Transverse colon (tissue), 4 donors: ENCODE measurements around the gene PAGE2B. TPM values are rescaled to one million over a fixed set of nuclear protein-coding genes. Genes with fewer than 3 reads are reported as not detected.

Experiments used
- DNase-seq: peaks from one replicate; pipeline ENCODE4 v3.0.0-alpha.2; 2019
- H3K27ac ChIP-seq, 4 donors: fragments of 200-600 bp; sonication (generic); 2 replicates each; pipeline ENCODE4 v1.5.1; 2016 to 2018; ENCODE audit warnings: inconsistent platforms in 4 of 4
- H3K27me3 ChIP-seq: fragments of 200-600 bp; sonication (generic); 2 replicates; pipeline ENCODE4 v1.5.1; 2017; ENCODE audit warnings: inconsistent platforms
- H3K36me3 ChIP-seq, 4 donors: fragments of 200-600 bp; sonication (generic); 2 replicates each; pipeline ENCODE4 v1.5.1; 2017 to 2019; ENCODE audit warnings: inconsistent platforms in 4 of 4
- H3K4me1 ChIP-seq, 4 donors: fragments of 200-600 bp; sonication (generic); 2 replicates each; pipeline ENCODE4 v1.5.1; 2017 to 2020; ENCODE audit warnings: inconsistent platforms in 4 of 4
- H3K4me3 ChIP-seq, 4 donors: fragments of 200-600 bp; sonication (generic); 1 replicate in 1 of 4; 2 replicates in 3 of 4; pipeline versions ENCODE4 v1.5.1 to v1.6.1; 2017 to 2019; ENCODE audit warnings: inconsistent platforms in 4 of 4
- H3K9me3 ChIP-seq, 2 donors: fragments of 200-600 bp; sonication (generic); 2 replicates each; pipeline ENCODE4 v1.5.1; 2017 to 2019; ENCODE audit warnings: inconsistent platforms in 2 of 2
- CTCF ChIP-seq, 5 experiments: fragments of 200-600 bp in 3 of 5; fragments of 450-650 bp in 2 of 5; sonication (generic) in 3 of 5; IDR thresholded peaks; 1 replicate in 2 of 5; 2 replicates in 3 of 5; pipeline ENCODE4 v1.5.1; 2016 to 2017; ENCODE audit warnings: antibody characterized with exemption in 5 of 5, inconsistent platforms in 3 of 5, mild to moderate bottlenecking in 2 of 5, moderate library complexity in 1 of 5
- EP300 ChIP-seq: sonication (generic); formaldehyde crosslinking; IDR thresholded peaks from one replicate; pipeline ENCODE4 v1.6.1; 2017; ENCODE audit warnings: antibody characterized with exemption, low read depth
- POLR2A ChIP-seq: fragments of 450-650 bp; IDR thresholded peaks from one replicate; pipeline ENCODE4 v1.6.1; 2016; ENCODE audit warnings: antibody characterized with exemption, mild to moderate bottlenecking, moderate library complexity
- POLR2AphosphoS5 ChIP-seq, 3 donors: sonication (generic); formaldehyde crosslinking; IDR thresholded peaks; one replicate each; pipeline ENCODE4 v1.6.1; 2016; ENCODE audit warnings: antibody characterized with exemption in 3 of 3
- WGBS, 2 donors: methylation state at CpG; one replicate each; pipeline ENCODE4 v1.1.5; 2018; ENCODE audit warnings: low coverage in 1 of 2; 5-methylcytosine and 5-hydroxymethylcytosine counted together
- in situ Hi-C, 4 donors: fragments of 200-750 bp; cut with MboI; loops; one replicate each; pipeline versions ENCODE4 v1.15.0 to v1.15.1; 2017; ENCODE audit warnings: low sequenced_read_pairs in 3 of 4, low pct_ligation_motif_present in 1 of 4, low pct_unique_long_range_greater_than_20kb in 1 of 4
- intact Hi-C: fragments of 100-400 bp; cut with DNase I; formaldehyde crosslinking; loops from one replicate; pipeline ENCODE4 v1.15.1; 2023; ENCODE audit warnings: low total_unique reads
- total RNA-seq, 4 donors: library from RNA; depleted of rRNA; stranded (reverse); fragments of >200 nt; gene quantifications; one replicate each; pipeline ENCODE4 v1.1.0, GENCODE V29; 2016

The PAGE2B gene
- total RNA-seq, 4 donors from 2014 or later = 2.0 TPM; not detected in 3

- no peaks in the 10 kb centered on the region for H3K4me1 ChIP-seq
- intact Hi-C loops = no loop called here
- H3K36me3 ChIP-seq = no peaks in the 10 kb centered on the region
- H3K9me3 ChIP-seq = no peaks in the 10 kb centered on the region
- in situ Hi-C loops = no loop called here
- no peak overlapping the region for H3K4me3 ChIP-seq
- no peak for DNase-seq
- TF ChIP-seq POLR2AphosphoS5 (IDR thresholded peaks at IDR 0.05) = no peak
- no peak for TF ChIP-seq CTCF (IDR thresholded peaks at IDR 0.05)
- no peak for TF ChIP-seq EP300
- no peak for TF ChIP-seq POLR2A
- no peaks in the 10 kb centered on the region for H3K27me3 ChIP-seq
- H3K27ac ChIP-seq = no peak overlapping the region
These were observed 46.2 kb upstream of the PAGE2B start for GRCh38 chrX:55028611-55029010.

- H3K27me3 ChIP-seq = no peaks in the 10 kb centered on the region
- H3K27ac ChIP-seq = no peak overlapping the region
- TF ChIP-seq POLR2AphosphoS5 (IDR thresholded peaks at IDR 0.05) = no peak
- no peak for TF ChIP-seq CTCF (IDR thresholded peaks at IDR 0.05)
- no peak for TF ChIP-seq POLR2A
- no peak for TF ChIP-seq EP300
- no peaks in the 10 kb centered on the region for H3K36me3 ChIP-seq
- intact Hi-C loops (no loop called here), in situ Hi-C loops (no loop called here)
- no peak overlapping the region for H3K4me3 ChIP-seq
- WGBS, 2 donors = 69% methylated on average over 2 of the region's 2 CpGs; no CpG with 5 or more reads in 1 of the 2 donors
- no peak for DNase-seq
- H3K9me3 ChIP-seq = no peaks in the 10 kb centered on the region
- H3K4me1 ChIP-seq = no peaks in the 10 kb centered on the region
These were observed 45.5 kb upstream of the PAGE2B start for GRCh38 chrX:55029291-55029690.

- H3K4me1 ChIP-seq = no peaks in the 10 kb centered on the region
- in situ Hi-C loops (no loop called here), intact Hi-C loops (no loop called here)
- no peaks in the 10 kb centered on the region for H3K27me3 ChIP-seq
- H3K4me3 ChIP-seq = no peak within 1 kb of the TSS
- H3K27ac ChIP-seq = no peak within 1 kb of the TSS
- no peaks in the 10 kb centered on the region for H3K36me3 ChIP-seq
- no peaks in the 10 kb centered on the region for H3K9me3 ChIP-seq
- no peak for TF ChIP-seq CTCF (IDR thresholded peaks at IDR 0.05)
- TF ChIP-seq EP300 = no peak
- TF ChIP-seq POLR2AphosphoS5 (IDR thresholded peaks at IDR 0.05) = no peak
- TF ChIP-seq POLR2A = no peak
- 68 to 92% methylated on average over 2 to 7 of the region's 7 CpGs for WGBS, 2 donors
- no peak for DNase-seq
These were observed 44.3 kb upstream of the PAGE2B start, which contains the start of gene ALAS2 for GRCh38 chrX:55030271-55031205. ALAS2 (minus strand) TSS chrX:55030977; CDS start chrX:55026000, 4,977 bp downstream.

- H3K9me3 ChIP-seq = no peaks in the 10 kb centered on the region
- H3K4me1 ChIP-seq = no peaks in the 10 kb centered on the region
- intact Hi-C loops = no loop called here
- DNase-seq = no peak
- TF ChIP-seq EP300 (no peak), POLR2A (no peak), CTCF (IDR thresholded peaks at IDR 0.05) (no peak), POLR2AphosphoS5 (IDR thresholded peaks at IDR 0.05) (no peak)
- 80 to 100% methylated on average over 1 to 2 of the region's 2 CpGs for WGBS, 2 donors
- H3K4me3 ChIP-seq = no peak overlapping the region
- no peaks in the 10 kb centered on the region for H3K27me3 ChIP-seq
- H3K36me3 ChIP-seq = no peaks in the 10 kb centered on the region
- H3K27ac ChIP-seq = no peak overlapping the region
- in situ Hi-C loops = no loop called here
These were observed 41.4 kb upstream of the PAGE2B start for GRCh38 chrX:55033429-55033828.
